Mesothelial cell of epicardium (in vitro differentiated cells): ENCODE data around the gene RORB. TPM values are rescaled to one million over a fixed set of nuclear protein-coding genes. Genes with fewer than 3 reads are reported as not detected.

ENCODE experiments used
- DNase-seq, 2 experiments: peaks; one replicate each; pipeline ENCODE4 v3.0.0; 2021; ENCODE audit warnings: low spot score in 2 of 2; ENCODE audit not compliant: unreplicated experiment in 2 of 2
- H3K27ac Mint-ChIP-seq: 2 replicates; pipeline ENCODE4 v1.8.0; 2021; ENCODE audit warnings: mixed read lengths
- H3K27me3 Mint-ChIP-seq: 2 replicates; pipeline ENCODE4 v1.8.0; 2021; ENCODE audit warnings: low read depth, mixed read lengths
- H3K36me3 Mint-ChIP-seq: 2 replicates; pipeline ENCODE4 v1.8.0; 2021; ENCODE audit warnings: mixed read lengths
- H3K4me1 Mint-ChIP-seq: 2 replicates; pipeline ENCODE4 v1.8.0; 2021; ENCODE audit warnings: mixed read lengths
- H3K4me3 Mint-ChIP-seq: 2 replicates; pipeline ENCODE4 v1.8.0; 2021; ENCODE audit warnings: mild to moderate bottlenecking, moderate library complexity, mixed read lengths
- H3K9me3 Mint-ChIP-seq: 2 replicates; pipeline ENCODE4 v1.8.0; 2021; ENCODE audit warnings: mixed read lengths
- CTCF ChIP-seq: fragments of 200-600 bp; sonication (generic); IDR thresholded peaks from one replicate; pipeline ENCODE4 v1.5.0; 2021; ENCODE audit warnings: antibody characterized with exemption; ENCODE audit not compliant: unreplicated experiment
- total RNA-seq: library from RNA; stranded (reverse); gene quantifications from 3 replicates; pipeline ENCODE4 v1.2.1, GENCODE V29; 2021

The RORB gene
- total RNA-seq, 1 donor from 2014 or later: 0.38 TPM

GRCh38 chr9:74517188-74517587 lies 20.1 kb downstream of the RORB start:
- Mint-ChIP-seq H3K36me3 (no peaks in the 10 kb centered on the region), H3K4me1 (peaks cover 1% of the 10 kb centered on the region), H3K9me3 (no peaks in the 10 kb centered on the region), H3K27me3 (peaks cover 34% of the 10 kb centered on the region), H3K4me3 (no peak overlapping the region), H3K27ac (no peak overlapping the region)
- TF ChIP-seq CTCF: no peak
- no peak for DNase-seq

GRCh38 chr9:74519419-74519818 lies 22.3 kb downstream of the RORB start:
- Mint-ChIP-seq H3K27me3 (peaks cover 33% of the 10 kb centered on the region), H3K9me3 (no peaks in the 10 kb centered on the region), H3K27ac (no peak overlapping the region), H3K36me3 (no peaks in the 10 kb centered on the region), H3K4me1 (peaks cover 1% of the 10 kb centered on the region), H3K4me3 (no peak overlapping the region)
- no peak for DNase-seq
- TF ChIP-seq CTCF: no peak

- Mint-ChIP-seq H3K36me3 (no peaks in the 10 kb centered on the region), H3K9me3 (no peaks in the 10 kb centered on the region), H3K27ac (no peak overlapping the region), H3K4me1 (peaks cover 1% of the 10 kb centered on the region), H3K27me3 (peaks cover 36% of the 10 kb centered on the region), H3K4me3 (no peak overlapping the region)
- no peak for DNase-seq
- TF ChIP-seq CTCF: no peak
These were observed 23.9 kb downstream of the RORB start for GRCh38 chr9:74521009-74521408.

GRCh38 chr9:74524289-74524688 lies 27.2 kb downstream of the RORB start:
- Mint-ChIP-seq H3K27ac (no peak overlapping the region), H3K4me1 (peaks cover 1% of the 10 kb centered on the region), H3K36me3 (no peaks in the 10 kb centered on the region), H3K9me3 (no peaks in the 10 kb centered on the region), H3K27me3 (peaks cover 26% of the 10 kb centered on the region), H3K4me3 (no peak overlapping the region)
- TF ChIP-seq CTCF: no peak
- no peak for DNase-seq

GRCh38 chr9:74526215-74526614 lies 29.1 kb downstream of the RORB start:
- Mint-ChIP-seq H3K4me1 (peaks cover 1% of the 10 kb centered on the region), H3K27ac (no peak overlapping the region), H3K4me3 (no peak overlapping the region), H3K27me3 (peaks cover 26% of the 10 kb centered on the region), H3K9me3 (no peaks in the 10 kb centered on the region), H3K36me3 (no peaks in the 10 kb centered on the region)
- TF ChIP-seq CTCF: no peak
- no peak for DNase-seq

GRCh38 chr9:74527718-74528117 lies 30.6 kb downstream of the RORB start:
- DNase-seq: no peak
- H3K27me3 Mint-ChIP-seq: peaks cover 27% of the 10 kb centered on the region
- no peaks in the 10 kb centered on the region for H3K4me1 Mint-ChIP-seq
- no peak for TF ChIP-seq CTCF
- no peak overlapping the region for H3K4me3 Mint-ChIP-seq
- H3K27ac Mint-ChIP-seq: no peak overlapping the region
- no peaks in the 10 kb centered on the region for H3K36me3 Mint-ChIP-seq
- H3K9me3 Mint-ChIP-seq: no peaks in the 10 kb centered on the region
